AG09309 (cell line): ENCODE data around the gene CDKAL1.

Experiments
- DNase-seq: peaks from one replicate; pipeline ENCODE4 v3.0.0-alpha.2; 2010; ENCODE audit warnings: low read depth
- H3K4me3 ChIP-seq: 2 replicates; pipeline ENCODE4 v1.5.1; 2011; ENCODE audit warnings: mild to moderate bottlenecking, low read depth, low read length, moderate library complexity; ENCODE audit not compliant: control insufficient read depth
- TF ChIP-seq, protein P1 (sequence below): IDR thresholded peaks from 2 replicates; pipeline ENCODE4 v1.5.1; 2011; ENCODE audit warnings: mild to moderate bottlenecking, low read depth, low read length, inconsistent platforms; ENCODE audit not compliant: insufficient read depth, control insufficient read depth; ENCODE audit errors: missing control alignments

Gene CDKAL1

DNA sequence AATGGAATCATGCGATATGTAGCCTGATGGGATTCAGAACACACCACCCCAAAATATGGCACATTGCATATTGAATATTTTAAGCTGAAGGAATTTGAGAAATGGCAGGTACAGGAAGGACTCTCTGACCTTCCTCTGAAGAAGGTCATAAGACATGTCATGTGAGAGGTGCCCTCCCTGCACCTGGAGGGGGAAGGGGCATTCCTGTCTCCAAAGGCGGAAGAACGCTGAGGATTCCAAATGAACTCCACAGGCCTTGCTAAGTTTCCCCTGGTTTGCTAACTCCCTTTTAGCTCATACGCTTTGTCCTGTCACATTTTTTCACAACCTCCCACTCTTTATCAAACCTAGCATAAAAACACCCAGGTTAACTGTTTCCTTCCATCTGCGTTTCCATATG lies 347.8 kb downstream of the CDKAL1 start:
- TF ChIP-seq, protein P1, sequence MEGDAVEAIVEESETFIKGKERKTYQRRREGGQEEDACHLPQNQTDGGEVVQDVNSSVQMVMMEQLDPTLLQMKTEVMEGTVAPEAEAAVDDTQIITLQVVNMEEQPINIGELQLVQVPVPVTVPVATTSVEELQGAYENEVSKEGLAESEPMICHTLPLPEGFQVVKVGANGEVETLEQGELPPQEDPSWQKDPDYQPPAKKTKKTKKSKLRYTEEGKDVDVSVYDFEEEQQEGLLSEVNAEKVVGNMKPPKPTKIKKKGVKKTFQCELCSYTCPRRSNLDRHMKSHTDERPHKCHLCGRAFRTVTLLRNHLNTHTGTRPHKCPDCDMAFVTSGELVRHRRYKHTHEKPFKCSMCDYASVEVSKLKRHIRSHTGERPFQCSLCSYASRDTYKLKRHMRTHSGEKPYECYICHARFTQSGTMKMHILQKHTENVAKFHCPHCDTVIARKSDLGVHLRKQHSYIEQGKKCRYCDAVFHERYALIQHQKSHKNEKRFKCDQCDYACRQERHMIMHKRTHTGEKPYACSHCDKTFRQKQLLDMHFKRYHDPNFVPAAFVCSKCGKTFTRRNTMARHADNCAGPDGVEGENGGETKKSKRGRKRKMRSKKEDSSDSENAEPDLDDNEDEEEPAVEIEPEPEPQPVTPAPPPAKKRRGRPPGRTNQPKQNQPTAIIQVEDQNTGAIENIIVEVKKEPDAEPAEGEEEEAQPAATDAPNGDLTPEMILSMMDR: no peak
- no peak overlapping the region for H3K4me3 ChIP-seq

DNA sequence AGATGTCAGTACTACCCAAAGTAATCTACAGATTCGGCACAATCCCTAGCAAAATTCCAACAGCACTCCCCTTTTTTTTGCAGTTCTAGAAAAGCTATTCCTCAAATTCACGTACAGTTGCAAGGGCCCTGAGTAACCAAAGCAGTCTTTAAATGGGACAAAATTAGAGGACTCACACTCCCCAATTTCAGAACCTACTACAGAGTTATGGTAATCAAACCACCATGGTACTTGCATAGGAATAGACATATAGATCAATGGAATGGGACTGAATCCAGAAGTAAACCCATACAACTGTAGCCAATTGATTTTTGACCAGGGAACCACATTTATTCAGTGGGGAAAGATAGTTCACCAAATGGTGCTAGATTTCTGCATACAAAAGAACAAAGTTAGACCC lies 350.8 kb downstream of the CDKAL1 start:
- no peak for DNase-seq
- no peak overlapping the region for H3K4me3 ChIP-seq
- TF ChIP-seq, protein P1: no peak

More for the DNA sequence above, 347.8 kb downstream of the CDKAL1 start:
- DNase-seq: no peak

DNA sequence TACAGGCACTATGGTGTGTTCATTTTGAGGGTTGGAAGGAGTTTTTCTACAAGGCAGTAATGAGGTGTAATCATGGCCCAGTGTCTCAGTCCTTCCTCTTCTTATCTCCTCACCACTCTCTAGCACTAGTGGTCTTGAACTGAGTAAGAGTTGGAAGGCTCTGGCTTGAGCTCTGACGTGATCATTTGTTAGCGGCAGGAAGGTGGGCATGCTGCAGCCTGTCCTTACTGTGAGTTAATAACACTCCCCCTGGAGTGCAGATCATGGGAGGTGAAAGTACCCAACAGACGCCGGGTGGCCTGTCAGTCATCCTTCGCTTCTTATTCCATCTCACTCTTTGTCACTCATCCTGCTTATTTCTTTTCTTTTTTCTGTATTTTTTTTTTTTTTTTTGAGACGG lies 356.9 kb downstream of the CDKAL1 start:
- TF ChIP-seq, protein P1: no peak
- no peak overlapping the region for H3K4me3 ChIP-seq
- no peak for DNase-seq

DNA sequence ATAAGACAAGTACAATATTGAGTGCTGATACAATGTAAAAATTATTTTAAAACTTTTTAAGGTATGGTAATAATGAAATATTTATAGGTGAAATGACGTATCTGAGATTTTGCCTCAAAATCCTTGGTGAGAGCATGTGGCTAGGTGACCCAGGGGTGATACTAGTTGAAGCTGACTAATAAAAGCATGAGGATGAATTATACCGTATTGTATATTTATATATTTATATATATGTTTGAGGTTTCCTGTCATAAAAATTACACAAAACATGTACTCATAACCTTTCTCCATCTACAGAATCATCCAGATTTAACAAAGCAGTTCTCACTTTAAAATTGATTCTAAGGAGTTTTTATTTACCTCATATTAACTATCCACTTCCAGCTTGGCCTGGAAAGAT lies 358.1 kb downstream of the CDKAL1 start:
- DNase-seq: no peak
- TF ChIP-seq, protein P1: no peak
- no peak overlapping the region for H3K4me3 ChIP-seq

DNA sequence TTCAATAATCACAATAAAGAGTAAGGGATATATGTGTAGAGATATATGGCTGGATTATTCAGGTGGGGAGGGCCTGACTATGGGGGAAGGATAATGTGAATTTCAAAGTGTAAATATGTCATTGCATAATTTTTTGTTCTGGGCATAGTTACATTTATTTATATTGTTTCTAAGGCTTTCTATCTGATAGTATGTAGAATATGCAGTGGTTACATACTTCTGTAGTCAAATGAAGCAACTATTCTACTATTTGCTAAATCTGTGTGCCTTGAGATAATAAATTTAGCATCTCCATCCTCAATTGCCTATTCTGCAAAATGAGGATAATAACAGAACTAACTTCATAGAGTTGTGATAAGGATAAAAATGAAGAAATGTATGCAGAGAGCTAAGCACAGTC lies 359.2 kb downstream of the CDKAL1 start:
- no peak for DNase-seq
- no peak overlapping the region for H3K4me3 ChIP-seq
- TF ChIP-seq, protein P1: no peak

DNA sequence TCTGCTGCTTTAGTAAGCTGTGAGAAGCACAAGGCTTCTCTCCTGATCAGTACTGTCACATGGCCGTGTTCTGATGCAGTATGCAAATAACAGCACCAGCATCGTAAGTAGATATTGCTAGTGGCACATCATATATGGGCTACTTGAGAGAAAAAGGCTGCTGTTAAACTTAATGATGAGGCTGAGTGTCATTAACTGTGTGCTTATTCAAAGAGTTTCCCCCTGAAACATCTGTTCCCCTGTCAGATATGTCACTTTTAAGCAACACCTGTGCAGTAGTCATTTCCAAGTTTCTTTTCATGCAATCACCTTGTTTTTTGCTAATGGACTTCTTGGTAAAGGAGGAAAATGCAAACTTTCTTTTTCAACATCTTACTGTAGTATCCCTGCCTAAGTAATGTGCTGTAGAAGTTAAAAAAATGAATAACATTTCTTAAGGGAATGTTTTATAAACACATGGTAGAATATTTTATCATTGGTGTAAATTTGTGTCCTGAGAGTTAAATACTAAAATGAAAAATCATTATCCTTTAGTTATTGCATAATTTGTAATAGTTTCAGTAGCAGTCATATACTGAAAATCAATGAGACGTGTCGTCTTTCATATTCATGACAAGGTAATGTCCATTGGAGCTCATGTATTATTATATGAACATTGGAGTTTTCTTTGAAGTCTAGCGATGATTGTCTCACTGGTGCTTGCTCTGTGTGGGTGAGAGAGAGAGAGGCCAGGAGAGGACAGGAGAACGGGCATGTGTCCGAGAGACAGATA lies 366.3 kb downstream of the CDKAL1 start:
- TF ChIP-seq, protein P1: no peak
- H3K4me3 ChIP-seq: no peak overlapping the region
- DNase-seq: no peak
